Endothelial cell of umbilical vein (primary cell): ENCODE measurements around the gene INPP5A. TPM values are rescaled to one million over a fixed set of nuclear protein-coding genes. Genes with fewer than 3 reads are reported as not detected.
"Not testable (repeated sequence)": the region's sequence is repeated elsewhere in the genome, so short reads cannot be mapped to it uniquely, and the experiment has no call there.

Experiments
- BruUV-seq: library from RNA; stranded (reverse); fragments of 400-500 nt; replicated peaks from 2 replicates; lab custom pipeline; 2021; lab: Mats Ljungman, UMichigan
- CTCF ChIA-PET: fragments of 300-600, 350-600 bp; sonication (Branson Sonifier 250); formaldehyde crosslinking; loops from one replicate; lab custom pipeline; 2021; ENCODE audit warnings: antibody characterized with exemption, inconsistent platforms; lab: Charles Lee
- POLR2A ChIA-PET: fragments of 300-600, 350-600 bp; sonication (Branson Sonifier 250); formaldehyde crosslinking; loops from one replicate; lab custom pipeline; 2021; ENCODE audit warnings: antibody characterized with exemption, inconsistent platforms; lab: Charles Lee
- DNase-seq: peaks from one replicate; pipeline ENCODE4 v3.0.0-alpha.2; 2011; ENCODE audit warnings: low read depth, low spot score
- FAIRE-seq: peaks from 2 replicates; lab custom pipeline; 2011; peaks lifted over from hg19 to GRCh38; lab: Jason Lieb, UNC
- H2AFZ ChIP-seq: 2 replicates; pipeline ENCODE4 v1.6.0; 2012; ENCODE audit warnings: low read depth, low read length, control low read depth, inconsistent platforms
- H3K27ac ChIP-seq: 2 replicates; pipeline ENCODE4 v1.5.1; 2011; ENCODE audit warnings: low read depth, mild to moderate bottlenecking, control low read depth, low read length, moderate library complexity; ENCODE audit not compliant: insufficient read depth
- H3K27me3 ChIP-seq, 2 experiments: 2 replicates each; pipeline versions ENCODE4 v1.6.0 to v1.6.1; 2011; ENCODE audit warnings: low read length in 2 of 2, mixed read lengths in 1 of 2; ENCODE audit not compliant: control insufficient read depth in 2 of 2, insufficient read depth in 2 of 2
- H3K36me3 ChIP-seq, 2 experiments: 2 replicates in 1 of 2; 3 replicates in 1 of 2; pipeline ENCODE4 v1.5.1; 2011; ENCODE audit warnings: low read length in 2 of 2, mild to moderate bottlenecking in 1 of 2, moderate library complexity in 1 of 2; ENCODE audit not compliant: control insufficient read depth in 2 of 2, insufficient read depth in 2 of 2; ENCODE audit errors: extremely low read depth in 1 of 2
- H3K4me1 ChIP-seq: 3 replicates; pipeline ENCODE4 v1.5.1; 2011; ENCODE audit warnings: mild to moderate bottlenecking, low read length; ENCODE audit not compliant: control insufficient read depth, insufficient read depth; ENCODE audit errors: extremely low read depth
- H3K4me2 ChIP-seq: 2 replicates; pipeline ENCODE4 v1.6.1; 2011; ENCODE audit warnings: low read length, control low read depth, mixed read lengths; ENCODE audit not compliant: insufficient read depth
- H3K4me3 ChIP-seq, 3 experiments: fragments of 200-600 bp in 1 of 3; sonication (generic), shearing (Covaris generic) in 1 of 3; replicated peaks in 1 of 3; 2 replicates each; pipeline ENCODE4 v1.5.1; 2011 to 2016; ENCODE audit warnings: control low read depth in 3 of 3, low read length in 3 of 3, mild to moderate bottlenecking in 2 of 3, inconsistent platforms in 1 of 3, low read depth in 1 of 3, moderate library complexity in 1 of 3; ENCODE audit not compliant: insufficient read depth in 1 of 3
- H3K79me2 ChIP-seq: 2 replicates; pipeline ENCODE4 v1.6.0; 2012; ENCODE audit warnings: low read length, inconsistent platforms; ENCODE audit not compliant: control insufficient read depth, insufficient read depth
- H3K9ac ChIP-seq: replicated peaks from 2 replicates; pipeline ENCODE3; 2011; ENCODE audit warnings: low read length, control low read depth; ENCODE audit not compliant: insufficient read depth; ENCODE audit errors: extremely low read depth
- H3K9me1 ChIP-seq: replicated peaks from 3 replicates; pipeline ENCODE4 v1.6.0; 2011; ENCODE audit warnings: mild to moderate bottlenecking, low read length; ENCODE audit not compliant: control insufficient read depth, insufficient read depth; ENCODE audit errors: extremely low read depth
- H3K9me3 ChIP-seq: replicated peaks from 2 replicates; pipeline ENCODE4 v1.5.1; 2012; ENCODE audit warnings: low read length, inconsistent platforms; ENCODE audit not compliant: control insufficient read depth, insufficient read depth
- H4K20me1 ChIP-seq: replicated peaks from 2 replicates; pipeline ENCODE3; 2011; ENCODE audit warnings: mild to moderate bottlenecking, low read length; ENCODE audit not compliant: control insufficient read depth, insufficient read depth; ENCODE audit errors: extremely low read depth
- CTCF ChIP-seq, 2 donors: IDR thresholded peaks; 1 replicate in 1 of 2; 2 replicates in 1 of 2; pipeline ENCODE4 v1.5.1; 2011; ENCODE audit warnings: low read length in 2 of 2, mild to moderate bottlenecking in 2 of 2, moderate library complexity in 2 of 2, control low read depth in 1 of 2, inconsistent platforms in 1 of 2, low read depth in 1 of 2; ENCODE audit not compliant: insufficient read depth in 1 of 2; ENCODE audit errors: extremely low read depth in 1 of 2
- FOS ChIP-seq: IDR thresholded peaks from 2 replicates; pipeline ENCODE4 v1.6.1; 2011; ENCODE audit warnings: mild to moderate bottlenecking, low read length, moderate library complexity, borderline replicate concordance; ENCODE audit not compliant: insufficient read depth
- MYC ChIP-seq: IDR thresholded peaks from one replicate; pipeline ENCODE4 v1.6.1; 2011; ENCODE audit warnings: mild to moderate bottlenecking, low read depth, low read length
- POLR2AphosphoS5 ChIP-seq: IDR thresholded peaks from 2 replicates; pipeline ENCODE4 v1.6.1; 2012; ENCODE audit warnings: low read depth, mild to moderate bottlenecking, control low read depth, low read length, moderate library complexity; ENCODE audit not compliant: insufficient read depth
- dilution Hi-C: fragments of 300-500 bp; cut with MboI; formaldehyde crosslinking; loops from one replicate; pipeline ENCODE4 v1.15.0; 2019; ENCODE audit warnings: low sequenced_read_pairs; ENCODE audit not compliant: extremely low pct_ligation_motif_present
- intact Hi-C: fragments of 100-400 bp; cut with micrococcal nuclease; formaldehyde crosslinking; loops from one replicate; pipeline ENCODE4 v1.10.0; 2022
- polyA plus RNA-seq, 4 experiments: library from polyadenylated mRNA; depleted of rRNA in 3 of 4; stranded (reverse) in 3 of 4; unstranded in 1 of 4; fragments of >200 nt; gene quantifications; 2 replicates each; pipeline versions ENCODE4 v1.2.1 to v1.2.3, GENCODE V29; 2011 to 2012; ENCODE audit warnings: missing spikeins in 1 of 4
- total RNA-seq: library from RNA; stranded (reverse); gene quantifications from 2 replicates; pipeline ENCODE4 v1.2.3, GENCODE V29; 2021

Gene INPP5A
- total and polyA plus RNA-seq, 2 donors (not counting 3 experiments of a cell fraction or from before 2014, with no cell fraction given): 22.9 to 33.2 TPM

- DNase-seq (no peak), FAIRE-seq (no peak)
- POLR2A ChIA-PET: no interaction called here
- no peak overlapping the region for H3K4me3 ChIP-seq
- dilution Hi-C loops: no loop called here
- BruUV-seq: no TSS peak
- no peaks in the 10 kb centered on the region for H3K9me3 ChIP-seq
- H3K79me2 ChIP-seq: no peaks in the 10 kb centered on the region
- H3K4me1 ChIP-seq: no peaks in the 10 kb centered on the region
- H3K27ac ChIP-seq: no peak overlapping the region
- no peaks in the 10 kb centered on the region for H3K9me1 ChIP-seq
- H4K20me1 ChIP-seq: no peaks in the 10 kb centered on the region
- no peak overlapping the region for H3K4me2 ChIP-seq
- TF ChIP-seq FOS (no peak), MYC (no peak), CTCF (IDR thresholded peaks at IDR 0.05; ENCODE audit: extremely low read depth in 1 of 2, insufficient read depth in 1 of 2, low read depth in 1 of 2, low read length in 2 of 2) (no peak), POLR2AphosphoS5 (no peak)
- CTCF ChIA-PET: interaction anchor here (1.3 kb wide), 1 partner anchor 9 kb away, joined by 4 read pairs; no protein-coding TSS in a partner anchor
- no peak overlapping the region for H3K9ac ChIP-seq
- H3K36me3 ChIP-seq: no peaks in the 10 kb centered on the region
- no peak overlapping the region for H2AFZ ChIP-seq
- no peaks in the 10 kb centered on the region for H3K27me3 ChIP-seq
- intact Hi-C loops: no loop called here
Measured at GRCh38 chr10:132796846-132797245, 259.3 kb downstream of the INPP5A start.

GRCh38 chr10:132797986-132798385 is 260.4 kb downstream of the INPP5A start:
- H3K9me3 ChIP-seq, H3K9ac ChIP-seq, H3K4me2 ChIP-seq, BruUV-seq, H3K27ac ChIP-seq, H2AFZ ChIP-seq, H3K79me2 ChIP-seq, FAIRE-seq, DNase-seq, H4K20me1 ChIP-seq, H3K27me3 ChIP-seq, H3K4me1 ChIP-seq, H3K4me3 ChIP-seq, H3K36me3 ChIP-seq, intact Hi-C loops, H3K9me1 ChIP-seq, dilution Hi-C loops: not testable (repeated sequence)
- CTCF ChIA-PET: interaction anchor here (1.3 kb wide), 1 partner anchor 8 kb away, joined by 4 read pairs; no protein-coding TSS in a partner anchor
- POLR2A ChIA-PET: interaction anchor here (0.7 kb wide), 1 partner anchor 118 kb away, joined by 5 read pairs; no protein-coding TSS in a partner anchor
